ENCODE results near the gene KPNB1.

GRCh38 chr17:47708312-47708863 lies 58.7 kb downstream of the KPNB1 start:
- TF ChIP-seq USF2 (IDR thresholded peaks at IDR 0.05; ENCODE audit: low read depth, low read length) (no peak), RCOR1 (IDR thresholded peaks at IDR 0.05; ENCODE audit: insufficient replicate concordance, low read length) (no peak), POLR2A (IDR thresholded peaks at IDR 0.05; ENCODE audit: low read depth, low read length) (no peak), CTCF (conservative IDR thresholded peaks at IDR 0.05; ENCODE audit: low read depth, low read length) (no peak)

All from IMR-90 (cell line).